GM12801 (cell line): Measurements from ENCODE around the gene EGFR.

ENCODE experiments used
- CTCF ChIP-seq: IDR thresholded peaks from one replicate; pipeline ENCODE4 v1.5.1; 2011; ENCODE audit warnings: control low read depth; ENCODE audit not compliant: insufficient read length; ENCODE audit errors: extremely low read depth

EGFR gene

GRCh38 chr7:55212838-55213237 lies 194.0 kb downstream of the EGFR start:
- no peak for TF ChIP-seq CTCF

DNA sequence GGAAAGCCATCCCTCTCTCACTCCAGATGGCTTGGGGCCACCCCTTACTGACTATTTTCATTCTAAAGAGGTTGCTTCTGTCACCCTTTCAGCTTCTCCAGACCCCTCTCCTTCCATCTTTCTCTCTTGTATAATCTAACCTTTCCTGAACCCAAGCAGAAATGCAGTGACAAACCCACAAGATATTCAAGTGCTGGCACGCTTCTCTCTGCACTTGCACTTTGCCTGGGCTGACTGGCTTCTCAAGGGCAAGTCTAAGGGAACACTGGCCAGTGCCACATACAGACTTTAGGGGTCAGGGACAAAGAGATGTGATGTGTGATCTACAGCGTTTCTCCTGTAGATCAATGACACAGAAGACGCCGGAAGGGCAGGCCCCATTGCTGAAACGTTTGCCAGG lies 195.9 kb downstream of the EGFR start:
- no peak for TF ChIP-seq CTCF

DNA sequence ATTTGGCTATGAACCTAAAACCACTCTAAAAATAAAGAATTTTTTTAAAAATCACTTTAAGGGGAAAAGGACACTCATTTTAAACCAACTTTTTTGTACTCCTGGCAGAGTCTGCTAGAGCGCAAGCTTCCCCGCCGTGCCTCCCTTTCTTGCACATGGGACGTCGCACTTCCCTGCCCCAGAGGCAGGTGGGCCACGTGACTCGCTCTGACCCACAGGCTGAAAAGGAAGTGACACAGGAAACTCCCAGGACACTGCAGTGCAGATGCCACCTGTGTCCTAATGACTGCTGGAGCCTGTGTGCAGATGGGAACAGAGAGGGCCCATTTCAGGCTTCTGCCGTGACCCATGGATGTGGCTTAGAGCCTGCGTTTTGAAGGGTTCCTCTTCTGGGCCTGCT lies 204.2 kb downstream of the EGFR start:
- TF ChIP-seq CTCF = no peak

DNA sequence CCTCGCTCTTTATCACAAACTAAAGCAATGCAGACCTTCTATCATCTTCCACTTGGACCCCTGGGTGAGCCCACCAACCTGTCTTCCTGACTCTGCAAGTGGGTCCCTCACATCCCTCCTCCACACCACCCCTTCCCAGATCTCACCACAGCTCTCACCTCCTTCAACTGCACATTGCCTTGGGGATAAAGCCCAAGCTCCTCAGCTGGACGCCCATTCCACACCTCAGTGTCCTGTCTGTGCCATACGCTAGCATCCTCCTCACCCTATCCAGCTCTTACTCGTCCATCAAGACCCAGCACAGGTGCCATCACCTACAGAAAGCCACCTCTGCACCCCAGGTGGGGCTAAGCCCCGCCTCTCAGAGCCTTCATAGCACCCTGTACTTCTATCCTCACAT lies 205.3 kb downstream of the EGFR start:
- no peak for TF ChIP-seq CTCF

DNA sequence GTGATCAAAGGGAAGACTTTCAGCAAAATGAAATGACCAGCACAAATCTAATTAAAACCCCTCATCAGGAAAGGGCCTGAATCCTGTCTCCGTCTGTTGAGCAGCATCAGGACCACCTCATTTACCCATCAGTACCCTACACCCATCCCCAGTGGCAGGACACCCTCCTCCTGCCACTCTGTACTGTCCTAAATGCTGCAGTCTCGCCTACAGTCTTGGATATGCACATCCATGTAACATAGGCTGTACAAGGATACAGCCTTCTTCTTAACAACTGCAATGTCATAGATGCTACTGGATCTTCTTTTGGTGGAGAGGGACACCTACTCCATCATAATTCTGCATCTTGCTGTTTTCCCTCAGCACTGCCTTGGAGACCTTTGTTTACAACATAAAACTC lies 206.0 kb downstream of the EGFR start:
- TF ChIP-seq CTCF = no peak

DNA sequence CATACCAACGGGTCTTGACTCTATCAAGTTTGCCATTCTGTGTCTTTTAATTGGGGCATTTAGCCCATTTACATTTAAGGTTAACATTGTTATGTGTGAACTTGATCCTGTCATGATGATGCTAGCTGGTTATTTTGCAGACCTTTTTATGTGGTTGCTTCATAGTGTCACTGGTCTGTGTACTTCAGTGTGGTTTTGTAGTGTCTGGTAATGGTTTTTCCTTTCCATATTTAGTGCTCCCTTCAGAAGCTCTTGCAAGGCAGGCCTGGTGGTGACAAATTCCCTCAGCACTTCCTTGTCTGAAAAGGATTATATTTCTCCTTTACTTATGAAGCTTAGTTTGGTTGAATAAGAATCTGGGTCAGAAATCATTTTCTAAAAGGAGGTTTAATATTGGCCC lies 211.2 kb downstream of the EGFR start:
- no peak for TF ChIP-seq CTCF

DNA sequence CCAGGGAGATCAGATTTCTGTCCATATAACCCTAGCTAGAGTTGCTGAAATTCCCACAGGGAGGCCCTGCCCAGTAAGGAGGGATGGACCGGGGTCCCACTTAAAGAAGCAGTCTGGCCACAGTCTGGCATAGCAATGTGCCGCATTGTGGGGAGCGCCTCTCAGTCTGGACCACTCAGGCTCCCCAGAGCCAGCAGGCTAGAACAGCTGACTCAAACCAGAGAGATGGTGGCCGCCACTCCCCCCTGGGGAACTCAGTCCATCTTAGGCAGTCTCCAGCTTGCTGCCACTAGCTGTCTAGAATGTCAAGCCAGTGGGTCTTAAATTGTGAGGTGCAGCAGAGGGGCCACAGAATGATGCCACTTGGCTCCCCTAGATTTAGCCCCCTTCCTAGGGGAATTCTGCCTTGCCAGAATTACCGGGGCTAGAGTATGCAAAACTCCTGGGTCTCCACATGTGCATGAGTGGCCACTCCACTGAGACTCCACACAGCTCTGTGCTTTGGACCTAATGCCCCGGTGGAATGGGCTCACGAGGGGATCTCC lies 213.0 kb downstream of the EGFR start:
- no peak for TF ChIP-seq CTCF

GRCh38 chr7:55233001-55233400 lies 214.2 kb downstream of the EGFR start:
- no peak for TF ChIP-seq CTCF
